Duodenal mucosa (tissue), 2 donors: ENCODE data around the gene GPR17.

Experiments
- H3K27ac ChIP-seq: one replicate; pipeline ENCODE4 v1.7.0; 2013; ENCODE audit warnings: low read depth, low read length
- H3K27me3 ChIP-seq, 2 donors: one replicate each; pipeline ENCODE4 v1.7.0; 2013; ENCODE audit warnings: low read length in 2 of 2, control low read depth in 1 of 2; ENCODE audit not compliant: insufficient read depth in 2 of 2, control insufficient read depth in 1 of 2
- H3K36me3 ChIP-seq, 2 donors: one replicate each; pipeline ENCODE4 v1.7.0; 2013; ENCODE audit warnings: low read length in 2 of 2, control low read depth in 1 of 2; ENCODE audit not compliant: insufficient read depth in 2 of 2, control insufficient read depth in 1 of 2
- H3K4me1 ChIP-seq, 2 donors: one replicate each; pipeline ENCODE4 v1.7.0; 2013; ENCODE audit warnings: low read length in 2 of 2, control low read depth in 1 of 2; ENCODE audit not compliant: insufficient read depth in 2 of 2, control insufficient read depth in 1 of 2
- H3K4me3 ChIP-seq, 2 donors: one replicate each; pipeline ENCODE4 v1.7.0; 2013; ENCODE audit warnings: low read length in 2 of 2, low read depth in 1 of 2
- H3K9ac ChIP-seq, 2 donors: one replicate each; pipeline ENCODE4 v1.7.0; 2013; ENCODE audit warnings: low read length in 2 of 2, low read depth in 1 of 2
- H3K9me3 ChIP-seq, 2 donors: one replicate each; pipeline ENCODE4 v1.7.0; 2013; ENCODE audit warnings: low read length in 2 of 2, control low read depth in 1 of 2; ENCODE audit not compliant: control insufficient read depth in 1 of 2

GPR17 gene

GRCh38 chr2:127681288-127681804 is 35.4 kb downstream of the GPR17 start:
- peak overlapping the region in 1 of 2 donors; percentile 36 for H3K4me3 ChIP-seq
- peaks cover 0 to 3% of the 10 kb centered on the region in 2 donors for H3K4me1 ChIP-seq
- no peak overlapping the region for H3K27ac ChIP-seq
- no peaks in the 10 kb centered on the region for H3K9me3 ChIP-seq
- H3K36me3 ChIP-seq = no peaks in the 10 kb centered on the region
- H3K27me3 ChIP-seq = peaks cover 14 to 25% of the 10 kb centered on the region in 2 donors
- no peak overlapping the region for H3K9ac ChIP-seq

GRCh38 chr2:127681976-127682857 is 36.3 kb downstream of the GPR17 start:
- Histone ChIP-seq H3K4me1 (peaks cover 0 to 3% of the 10 kb centered on the region in 2 donors), H3K27ac (no peak overlapping the region)

GRCh38 chr2:127683056-127683455 is 37.1 kb downstream of the GPR17 start:
- Histone ChIP-seq H3K27ac (no peak overlapping the region), H3K36me3 (no peaks in the 10 kb centered on the region), H3K9ac (no peak overlapping the region), H3K4me3 (no peak overlapping the region), H3K4me1 (peaks cover 0 to 3% of the 10 kb centered on the region in 2 donors), H3K27me3 (peaks cover 0 to 12% of the 10 kb centered on the region in 2 donors), H3K9me3 (no peaks in the 10 kb centered on the region)

More at GRCh38 chr2:127681976-127682857, 36.3 kb downstream of the GPR17 start:
- Histone ChIP-seq H3K9me3 (no peaks in the 10 kb centered on the region), H3K36me3 (no peaks in the 10 kb centered on the region), H3K4me3 (no peak overlapping the region), H3K27me3 (peaks cover 6 to 16% of the 10 kb centered on the region in 2 donors), H3K9ac (no peak overlapping the region)

GRCh38 chr2:127683757-127684156 is 37.8 kb downstream of the GPR17 start:
- H3K9ac ChIP-seq = no peak overlapping the region
- no peak overlapping the region for H3K4me3 ChIP-seq
- H3K27me3 ChIP-seq = peaks cover 0 to 6% of the 10 kb centered on the region in 2 donors
- no peak overlapping the region for H3K27ac ChIP-seq
- H3K36me3 ChIP-seq = no peaks in the 10 kb centered on the region
- peaks cover 0 to 5% of the 10 kb centered on the region in 2 donors for H3K9me3 ChIP-seq
- H3K4me1 ChIP-seq = peaks cover 0 to 3% of the 10 kb centered on the region in 2 donors

GRCh38 chr2:127685410-127686080 is 39.6 kb downstream of the GPR17 start:
- Histone ChIP-seq H3K27me3 (peaks cover 0 to 6% of the 10 kb centered on the region in 2 donors), H3K9ac (no peak overlapping the region), H3K4me1 (peaks cover 0 to 3% of the 10 kb centered on the region in 2 donors), H3K36me3 (no peaks in the 10 kb centered on the region), H3K4me3 (no peak overlapping the region), H3K9me3 (peaks cover 4 to 11% of the 10 kb centered on the region in 2 donors), H3K27ac (no peak overlapping the region)

- H3K27ac ChIP-seq = no peak overlapping the region
These were observed 42.5 kb downstream of the GPR17 start for GRCh38 chr2:127688405-127688804.

GRCh38 chr2:127690696-127691095 is 44.7 kb downstream of the GPR17 start:
- no peak overlapping the region for H3K9ac ChIP-seq

More at GRCh38 chr2:127688405-127688804, 42.5 kb downstream of the GPR17 start:
- H3K4me3 ChIP-seq = no peak overlapping the region
- no peaks in the 10 kb centered on the region for H3K36me3 ChIP-seq
- H3K9me3 ChIP-seq = peaks cover 9 to 18% of the 10 kb centered on the region in 2 donors
- H3K9ac ChIP-seq = no peak overlapping the region
- no peaks in the 10 kb centered on the region for H3K4me1 ChIP-seq
- no peaks in the 10 kb centered on the region for H3K27me3 ChIP-seq

GRCh38 chr2:127694986-127695385 is 49.0 kb downstream of the GPR17 start:
- H3K4me3 ChIP-seq = no peak overlapping the region
- peaks cover 9 to 12% of the 10 kb centered on the region in 2 donors for H3K9me3 ChIP-seq
- H3K4me1 ChIP-seq = peaks cover 0 to 3% of the 10 kb centered on the region in 2 donors
- H3K27ac ChIP-seq = no peak overlapping the region
- no peaks in the 10 kb centered on the region for H3K36me3 ChIP-seq
- H3K27me3 ChIP-seq = no peaks in the 10 kb centered on the region
- no peak overlapping the region for H3K9ac ChIP-seq

More at GRCh38 chr2:127690696-127691095, 44.7 kb downstream of the GPR17 start:
- no peak overlapping the region for H3K27ac ChIP-seq
- H3K36me3 ChIP-seq = no peaks in the 10 kb centered on the region
- no peak overlapping the region for H3K4me3 ChIP-seq
- H3K4me1 ChIP-seq = peaks cover 0 to 3% of the 10 kb centered on the region in 2 donors
- H3K27me3 ChIP-seq = no peaks in the 10 kb centered on the region
- peaks cover 9 to 18% of the 10 kb centered on the region in 2 donors for H3K9me3 ChIP-seq

- no peak overlapping the region for H3K27ac ChIP-seq
- H3K9me3 ChIP-seq = peaks cover 3 to 5% of the 10 kb centered on the region in 2 donors
- no peaks in the 10 kb centered on the region for H3K27me3 ChIP-seq
- H3K36me3 ChIP-seq = no peaks in the 10 kb centered on the region
- H3K4me3 ChIP-seq = no peak overlapping the region
- no peak overlapping the region for H3K9ac ChIP-seq
- H3K4me1 ChIP-seq = peaks cover 6 to 11% of the 10 kb centered on the region in 2 donors
These were observed 49.8 kb downstream of the GPR17 start for GRCh38 chr2:127695491-127696472.
